OCI-LY3 (cell line): Measurements from ENCODE around the gene RAD23A.

Experiments used
- H2AFZ ChIP-seq: fragments of 200-600, 300-600 bp; shearing (Covaris generic); 2 replicates; pipeline ENCODE4 v1.6.0; 2014; ENCODE audit warnings: antibody characterized with exemption, low read depth, low read length
- H3K27ac ChIP-seq: fragments of 200-600, 300-600 bp; sonication (generic); 2 replicates; pipeline ENCODE4 v1.5.1; 2014; ENCODE audit warnings: mild to moderate bottlenecking, low read length, moderate library complexity, mixed read lengths
- H3K27me3 ChIP-seq: fragments of 200-600, 300-600 bp; sonication (generic); 2 replicates; pipeline ENCODE4 v1.6.1; 2014; ENCODE audit warnings: low read depth, low read length, mixed read lengths
- H3K36me3 ChIP-seq: fragments of 200-600, 300-600 bp; sonication (generic); replicated peaks from 2 replicates; pipeline ENCODE3; 2014; ENCODE audit warnings: low read depth, low read length, mixed read lengths
- H3K4me1 ChIP-seq: fragments of 300-600, 200-600 bp; sonication (generic); 2 replicates; pipeline ENCODE4 v1.6.1; 2014; ENCODE audit warnings: low read length, mixed read lengths
- H3K4me2 ChIP-seq: fragments of 200-600, 300-600 bp; sonication (generic); 2 replicates; pipeline ENCODE4 v1.6.1; 2014; ENCODE audit warnings: low read length, mixed read lengths
- H3K4me3 ChIP-seq: fragments of 300-600, 200-600 bp; sonication (generic); 2 replicates; pipeline ENCODE4 v1.5.1; 2014; ENCODE audit warnings: antibody characterized with exemption, mild to moderate bottlenecking, low read length, moderate library complexity
- H3K79me2 ChIP-seq: fragments of 300-600, 200-600 bp; shearing (Covaris generic); 2 replicates; pipeline ENCODE4 v1.6.1; 2014; ENCODE audit warnings: mild to moderate bottlenecking, low read length, mixed read lengths
- H3K9ac ChIP-seq: fragments of 300-600, 200-600 bp; shearing (Covaris generic); 2 replicates; pipeline ENCODE4 v1.6.0; 2014; ENCODE audit warnings: mild to moderate bottlenecking, low read length, moderate library complexity
- H3K9me3 ChIP-seq: fragments of 200-600, 300-600 bp; shearing (Covaris generic); 2 replicates; pipeline ENCODE4 v1.6.1; 2014; ENCODE audit warnings: low read length, mixed read lengths; ENCODE audit not compliant: insufficient read depth
- H4K20me1 ChIP-seq: fragments of 200-600, 300-600 bp; sonication (generic); 2 replicates; pipeline ENCODE4 v1.6.1; 2016; ENCODE audit warnings: low read length, mixed read lengths; ENCODE audit not compliant: insufficient read depth
- CTCF ChIP-seq: fragments of 200-600, 300-600 bp; sonication (generic); IDR thresholded peaks from 2 replicates; pipeline ENCODE4 v1.5.1; 2014; ENCODE audit warnings: antibody characterized with exemption, low read length, low read depth
- EZH2phosphoT487 ChIP-seq: fragments of 200-600 bp; shearing (Covaris generic); IDR thresholded peaks from 2 replicates; pipeline ENCODE4 v1.6.1; 2018; ENCODE audit warnings: antibody characterized with exemption, mixed run types, low read depth

RAD23A gene

GRCh38 chr19:12979974-12980373 is 34.3 kb downstream of the RAD23A start:
- Histone ChIP-seq H2AFZ (no peak overlapping the region), H3K9me3 (no peaks in the 10 kb centered on the region), H3K4me1 (peaks cover 16% of the 10 kb centered on the region; the same call in 1 of the 2 replicates), H3K27me3 (peaks cover 29% of the 10 kb centered on the region), H3K4me3 (no peak overlapping the region), H4K20me1 (no peaks in the 10 kb centered on the region), H3K27ac (no peak overlapping the region), H3K79me2 (no peaks in the 10 kb centered on the region), H3K4me2 (no peak overlapping the region), H3K9ac (no peak overlapping the region), H3K36me3 (no peaks in the 10 kb centered on the region)
- TF ChIP-seq EZH2phosphoT487 (no peak), CTCF (no peak)

- no peak for TF ChIP-seq CTCF
- TF ChIP-seq EZH2phosphoT487, result no peak
- no peaks in the 10 kb centered on the region for H4K20me1 ChIP-seq
- peaks cover 33% of the 10 kb centered on the region for H3K27me3 ChIP-seq
- no peaks in the 10 kb centered on the region for H3K79me2 ChIP-seq
- H3K4me2 ChIP-seq, result no peak overlapping the region
- H3K36me3 ChIP-seq, result no peaks in the 10 kb centered on the region
- H2AFZ ChIP-seq, result no peak overlapping the region
- H3K4me3 ChIP-seq, result no peak overlapping the region
- peaks cover 15% of the 10 kb centered on the region; the same call in 1 of the 2 replicates for H3K4me1 ChIP-seq
- H3K27ac ChIP-seq, result no peak overlapping the region
- H3K9me3 ChIP-seq, result no peaks in the 10 kb centered on the region
- no peak overlapping the region; the same call in 1 of the 2 replicates for H3K9ac ChIP-seq
These were observed 37.0 kb downstream of the RAD23A start for GRCh38 chr19:12982648-12983047.

- Histone ChIP-seq H3K4me2 (peak overlapping the region; percentile 89), H3K27me3 (peaks cover 33% of the 10 kb centered on the region), H3K9ac (peak overlapping the region; percentile 33; the same call in 1 of the 2 replicates), H3K27ac (no peak overlapping the region), H3K9me3 (no peaks in the 10 kb centered on the region), H3K79me2 (no peaks in the 10 kb centered on the region), H3K4me1 (peaks cover 19% of the 10 kb centered on the region; the same call in 1 of the 2 replicates), H4K20me1 (no peaks in the 10 kb centered on the region), H3K4me3 (peak overlapping the region; percentile 74), H3K36me3 (no peaks in the 10 kb centered on the region), H2AFZ (peak overlapping the region; percentile 76; the same call in 1 of the 2 replicates)
- TF ChIP-seq EZH2phosphoT487 (no peak), CTCF (no peak)
These were observed 37.4 kb downstream of the RAD23A start for GRCh38 chr19:12983091-12983490.

GRCh38 chr19:12983542-12984142 is 38.0 kb downstream of the RAD23A start:
- Histone ChIP-seq H3K79me2 (no peaks in the 10 kb centered on the region), H3K36me3 (no peaks in the 10 kb centered on the region), H3K9me3 (no peaks in the 10 kb centered on the region), H3K9ac (0 out of 2 replicates have a peak overlapping the region, but pooled peaks have one; percentile 33), H2AFZ (peak overlapping the region; percentile 76; the same call in 1 of the 2 replicates), H3K27ac (no peak overlapping the region), H3K27me3 (peaks cover 33% of the 10 kb centered on the region), H3K4me3 (peak overlapping the region; percentile 74), H4K20me1 (no peaks in the 10 kb centered on the region), H3K4me1 (peaks cover 19% of the 10 kb centered on the region; the same call in 1 of the 2 replicates), H3K4me2 (peak overlapping the region; percentile 89)
- TF ChIP-seq EZH2phosphoT487, result no peak
- peak; percentile 96 for TF ChIP-seq CTCF
